Parathyroid adenoma (tissue), 2 donors: Measurements from ENCODE around the gene LEFTY2.
"Not testable (repeated sequence)": the region's sequence is repeated elsewhere in the genome, so short reads cannot be mapped to it uniquely, and the experiment has no call there.

Experiments used
- H2AFZ ChIP-seq: fragments of 300-600 bp; sonication (generic); one replicate; pipeline ENCODE4 v1.7.0; 2017; ENCODE audit warnings: antibody characterized with exemption, mild to moderate bottlenecking
- H3K27ac ChIP-seq: fragments of 300-600 bp; sonication (generic); one replicate; pipeline ENCODE4 v1.7.0; 2017
- H3K27me3 ChIP-seq: fragments of 300-600 bp; sonication (generic); one replicate; pipeline ENCODE4 v1.7.0; 2017; ENCODE audit warnings: low read length; ENCODE audit not compliant: control insufficient read depth, insufficient read depth
- H3K36me3 ChIP-seq: fragments of 300-600 bp; sonication (generic); one replicate; pipeline ENCODE4 v1.7.0; 2017; ENCODE audit warnings: low read length; ENCODE audit not compliant: control insufficient read depth, insufficient read depth
- H3K4me1 ChIP-seq: fragments of 300-600 bp; sonication (generic); one replicate; pipeline ENCODE4 v1.7.0; 2017; ENCODE audit warnings: control low read depth
- H3K4me2 ChIP-seq: fragments of 300-600 bp; sonication (generic); one replicate; pipeline ENCODE4 v1.7.0; 2017; ENCODE audit warnings: low read length
- H3K4me3 ChIP-seq: fragments of 300-600 bp; sonication (generic); one replicate; pipeline ENCODE4 v1.7.0; 2017; ENCODE audit warnings: low read depth, low read length
- H3K79me2 ChIP-seq: fragments of 300-600 bp; sonication (generic); one replicate; pipeline ENCODE4 v1.7.0; 2017; ENCODE audit warnings: control low read depth
- H3K9ac ChIP-seq: fragments of 300-600 bp; sonication (generic); one replicate; pipeline ENCODE4 v1.7.0; 2017; ENCODE audit warnings: mild to moderate bottlenecking
- H3K9me3 ChIP-seq: fragments of 300-600 bp; sonication (generic); one replicate; pipeline ENCODE4 v1.7.0; 2017; ENCODE audit warnings: low read length; ENCODE audit not compliant: control insufficient read depth
- CTCF ChIP-seq: fragments of 300-600 bp; sonication (generic); IDR thresholded peaks from one replicate; pipeline ENCODE4 v1.7.0; 2017; ENCODE audit warnings: antibody characterized with exemption, mild to moderate bottlenecking
- donor health status: primary hyperparathyroidism.

The LEFTY2 gene

GRCh38 chr1:225979421-225979820 is 38.4 kb upstream of the LEFTY2 start:
- H2AFZ ChIP-seq, result no peak overlapping the region
- H3K36me3 ChIP-seq, result no peaks in the 10 kb centered on the region
- H3K4me1 ChIP-seq, result no peaks in the 10 kb centered on the region
- no peak for TF ChIP-seq CTCF
- H3K9ac ChIP-seq, result no peak overlapping the region
- H3K9me3 ChIP-seq, result no peaks in the 10 kb centered on the region
- H3K4me3 ChIP-seq, result no peak overlapping the region
- no peak overlapping the region for H3K4me2 ChIP-seq
- no peaks in the 10 kb centered on the region for H3K79me2 ChIP-seq
- H3K27ac ChIP-seq, result no peak overlapping the region
- H3K27me3 ChIP-seq, result no peaks in the 10 kb centered on the region

- no peaks in the 10 kb centered on the region for H3K27me3 ChIP-seq
- H3K4me3 ChIP-seq, result no peak overlapping the region
- no peak for TF ChIP-seq CTCF
- H3K4me2 ChIP-seq, result no peak overlapping the region
- H3K79me2 ChIP-seq, result no peaks in the 10 kb centered on the region
- H2AFZ ChIP-seq, result no peak overlapping the region
- no peak overlapping the region for H3K27ac ChIP-seq
- H3K36me3 ChIP-seq, result no peaks in the 10 kb centered on the region
- H3K9ac ChIP-seq, result no peak overlapping the region
- H3K9me3 ChIP-seq, result no peaks in the 10 kb centered on the region
- H3K4me1 ChIP-seq, result no peaks in the 10 kb centered on the region
Observed at GRCh38 chr1:225977937-225978748, 37.1 kb upstream of the LEFTY2 start.

- not testable (repeated sequence) for H3K36me3 ChIP-seq
Observed at GRCh38 chr1:225975146-225975545, 34.1 kb upstream of the LEFTY2 start.

GRCh38 chr1:225974454-225974853 is 33.4 kb upstream of the LEFTY2 start:
- H3K4me2 ChIP-seq, result no peak overlapping the region
- no peak overlapping the region for H3K4me3 ChIP-seq
- H3K9me3 ChIP-seq, result no peaks in the 10 kb centered on the region
- H2AFZ ChIP-seq, result no peak overlapping the region
- no peak overlapping the region for H3K9ac ChIP-seq
- no peak for TF ChIP-seq CTCF
- H3K79me2 ChIP-seq, result no peaks in the 10 kb centered on the region
- no peaks in the 10 kb centered on the region for H3K36me3 ChIP-seq
- H3K27me3 ChIP-seq, result no peaks in the 10 kb centered on the region
- H3K27ac ChIP-seq, result no peak overlapping the region
- H3K4me1 ChIP-seq, result no peaks in the 10 kb centered on the region

More at GRCh38 chr1:225975146-225975545, 34.1 kb upstream of the LEFTY2 start:
- not testable (repeated sequence) for H3K4me1 ChIP-seq, H3K9me3 ChIP-seq, H3K9ac ChIP-seq, H3K79me2 ChIP-seq, H3K27me3 ChIP-seq, H3K4me2 ChIP-seq, H3K27ac ChIP-seq, H3K4me3 ChIP-seq, H2AFZ ChIP-seq

GRCh38 chr1:225973158-225973557 is 32.1 kb upstream of the LEFTY2 start:
- H3K27me3 ChIP-seq, result no peaks in the 10 kb centered on the region
- H3K36me3 ChIP-seq, result no peaks in the 10 kb centered on the region
- no peak overlapping the region for H2AFZ ChIP-seq
- H3K4me2 ChIP-seq, result no peak overlapping the region
- no peak overlapping the region for H3K27ac ChIP-seq
- H3K4me3 ChIP-seq, result no peak overlapping the region
- H3K79me2 ChIP-seq, result no peaks in the 10 kb centered on the region
- no peak for TF ChIP-seq CTCF
- H3K9ac ChIP-seq, result no peak overlapping the region
- H3K9me3 ChIP-seq, result no peaks in the 10 kb centered on the region
- no peaks in the 10 kb centered on the region for H3K4me1 ChIP-seq
